ENCODE data around the gene EYA2. TPM values are rescaled to one million over a fixed set of nuclear protein-coding genes. Genes with fewer than 3 reads are reported as not detected.

The EYA2 gene
- total and polyA plus RNA-seq, 2 donors (not counting 1 experiment from before 2014, with no cell fraction given): 1.1 to 2.8 TPM

GRCh38 chr20:46973766-46974165 lies 79.1 kb downstream of the EYA2 start:
- ChIA-PET POLR2A (no interaction called here), CTCF (no interaction called here)
- WGBS (ENCODE audit: insufficient coverage): no CpG with 5 or more reads among the region's 6 CpGs
- Histone ChIP-seq H2AFZ (ENCODE audit: insufficient read depth, low read depth, low read length, poor library complexity, severe bottlenecking) (no peak overlapping the region), H3K9me3 (ENCODE audit: control extremely low read depth in 1 of 3, control insufficient read depth in 2 of 3, insufficient read depth in 1 of 3, low read length in 2 of 3) (no peaks in the 10 kb centered on the region), H3K79me2 (ENCODE audit: control insufficient read depth, insufficient read depth, low read length) (no peaks in the 10 kb centered on the region), H3K27me3 (replicated peaks in 1 of 4; ENCODE audit: control extremely low read depth in 1 of 4, control insufficient read depth in 3 of 4, insufficient read depth in 4 of 4, low read length in 3 of 4) (peaks cover 0 to 8% (median under 1%) of the 10 kb centered on the region in 4 experiments), H3K27ac (ENCODE audit: low read length in 2 of 2) (no peak overlapping the region), H3K36me3 (replicated peaks in 1 of 2; ENCODE audit: control extremely low read depth in 1 of 2, control insufficient read depth in 1 of 2, extremely low read depth in 1 of 2, insufficient read depth in 2 of 2, low read length in 1 of 2) (no peaks in the 10 kb centered on the region), H4K20me1 (ENCODE audit: control insufficient read depth, insufficient read depth, low read length, poor library complexity, severe bottlenecking) (no peaks in the 10 kb centered on the region), H3K9ac (ENCODE audit: low read length) (no peak overlapping the region), H3K4me3 (ENCODE audit: control extremely low read depth in 1 of 5, extremely low read depth in 1 of 5, insufficient read depth in 1 of 5, low read depth in 2 of 5, low read length in 4 of 5) (no peak overlapping the region), H3K4me1 (ENCODE audit: control insufficient read depth in 2 of 2, insufficient read depth in 2 of 2, low read length in 2 of 2) (no peaks in the 10 kb centered on the region), H3K4me2 (replicated peaks; ENCODE audit: low read depth, low read length, poor library complexity, severe bottlenecking) (no peak overlapping the region)
- intact Hi-C loops (cut with micrococcal nuclease): no loop called here
- no peaks in the 10 kb centered on the region for H3K4me1 Mint-ChIP-seq
- no peaks in the 10 kb centered on the region for H3K9me3 Mint-ChIP-seq (ENCODE audit: insufficient read depth)
- peaks cover 26% of the 10 kb centered on the region for H3K27me3 Mint-ChIP-seq
- TF ChIP-seq CTCF (IDR thresholded peaks at IDR 0.05) (no peak), EZH2 (IDR thresholded peaks at IDR 0.05; ENCODE audit: borderline replicate concordance, insufficient read depth, low read depth, low read length, poor library complexity, severe bottlenecking) (no peak)
- H3K4me3 Mint-ChIP-seq: no peak overlapping the region
- no peak for ATAC-seq (ENCODE audit: low read depth)
- no peak for DNase-seq
- H3K27ac Mint-ChIP-seq: no peak overlapping the region

GRCh38 chr20:46974669-46975434 lies 80.2 kb downstream of the EYA2 start:
- Histone ChIP-seq H3K36me3 (replicated peaks in 1 of 2; ENCODE audit: control extremely low read depth in 1 of 2, control insufficient read depth in 1 of 2, extremely low read depth in 1 of 2, insufficient read depth in 2 of 2, low read length in 1 of 2) (no peaks in the 10 kb centered on the region), H4K20me1 (ENCODE audit: control insufficient read depth, insufficient read depth, low read length, poor library complexity, severe bottlenecking) (no peaks in the 10 kb centered on the region), H3K4me1 (ENCODE audit: control insufficient read depth in 2 of 2, insufficient read depth in 2 of 2, low read length in 2 of 2) (no peaks in the 10 kb centered on the region), H3K4me2 (replicated peaks; ENCODE audit: low read depth, low read length, poor library complexity, severe bottlenecking) (no peak overlapping the region), H3K27ac (ENCODE audit: low read length in 2 of 2) (no peak overlapping the region), H2AFZ (ENCODE audit: insufficient read depth, low read depth, low read length, poor library complexity, severe bottlenecking) (no peak overlapping the region), H3K79me2 (ENCODE audit: control insufficient read depth, insufficient read depth, low read length) (no peaks in the 10 kb centered on the region), H3K9ac (ENCODE audit: low read length) (no peak overlapping the region), H3K27me3 (replicated peaks in 1 of 4; ENCODE audit: control extremely low read depth in 1 of 4, control insufficient read depth in 3 of 4, insufficient read depth in 4 of 4, low read length in 3 of 4) (peaks cover 0 to 8% (median 1%) of the 10 kb centered on the region in 4 experiments), H3K4me3 (ENCODE audit: control extremely low read depth in 1 of 5, extremely low read depth in 1 of 5, insufficient read depth in 1 of 5, low read depth in 2 of 5, low read length in 4 of 5) (no peak overlapping the region), H3K9me3 (ENCODE audit: control extremely low read depth in 1 of 3, control insufficient read depth in 2 of 3, insufficient read depth in 1 of 3, low read length in 2 of 3) (no peaks in the 10 kb centered on the region)
- no peaks in the 10 kb centered on the region for H3K9me3 Mint-ChIP-seq (ENCODE audit: insufficient read depth)
- DNase-seq (no peak), ATAC-seq (ENCODE audit: low read depth) (no peak)
- H3K4me3 Mint-ChIP-seq: no peak overlapping the region
- H3K27ac Mint-ChIP-seq: no peak overlapping the region
- CTCF ChIA-PET: no interaction called here
- TF ChIP-seq CTCF (IDR thresholded peaks at IDR 0.05): no peak
- no peak for TF ChIP-seq EZH2 (IDR thresholded peaks at IDR 0.05; ENCODE audit: borderline replicate concordance, insufficient read depth, low read depth, low read length, poor library complexity, severe bottlenecking)
- intact Hi-C loops (cut with micrococcal nuclease): no loop called here
- 100% methylated on average over 4 of the region's 10 CpGs for WGBS (ENCODE audit: insufficient coverage)
- H3K4me1 Mint-ChIP-seq: no peaks in the 10 kb centered on the region
- H3K27me3 Mint-ChIP-seq: peaks cover 30% of the 10 kb centered on the region
- POLR2A ChIA-PET: no interaction called here

Measured in B cell (primary cell).